ENCODE measurements around the gene CACNA1C. TPM values are rescaled to one million over a fixed set of nuclear protein-coding genes. Genes with fewer than 3 reads are reported as not detected.
A peak's percentile ranks its signal among the peaks of the same experiment; 100 is the strongest.

Gene CACNA1C
- total RNA-seq, 4 donors from 2014 or later = 0.38 to 2.4 (median 1.4) TPM

DNA sequence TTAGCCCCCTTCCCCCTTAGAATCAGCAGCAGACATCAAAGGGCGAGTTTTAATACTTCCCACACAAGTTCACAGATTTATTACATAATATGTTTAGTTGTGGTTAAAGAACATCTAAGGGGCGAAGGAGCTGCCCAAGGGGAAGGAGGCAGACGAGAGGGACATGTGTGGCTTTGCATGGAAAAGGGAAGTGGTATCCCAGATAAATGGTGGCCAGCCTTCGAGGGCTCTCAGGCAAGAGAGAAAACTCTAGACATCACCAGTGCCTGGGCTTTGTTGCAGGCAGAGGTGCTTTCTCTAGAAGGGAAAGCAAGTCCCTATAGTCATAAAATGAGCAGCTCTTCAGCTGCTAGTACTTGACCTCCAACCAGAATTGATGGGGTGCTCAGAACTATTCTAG lies 121.2 kb downstream of the CACNA1C start:
- WGBS, 2 donors = 64 to 65% methylated on average over 4 of the region's 4 CpGs
- TF ChIP-seq, protein P1, sequence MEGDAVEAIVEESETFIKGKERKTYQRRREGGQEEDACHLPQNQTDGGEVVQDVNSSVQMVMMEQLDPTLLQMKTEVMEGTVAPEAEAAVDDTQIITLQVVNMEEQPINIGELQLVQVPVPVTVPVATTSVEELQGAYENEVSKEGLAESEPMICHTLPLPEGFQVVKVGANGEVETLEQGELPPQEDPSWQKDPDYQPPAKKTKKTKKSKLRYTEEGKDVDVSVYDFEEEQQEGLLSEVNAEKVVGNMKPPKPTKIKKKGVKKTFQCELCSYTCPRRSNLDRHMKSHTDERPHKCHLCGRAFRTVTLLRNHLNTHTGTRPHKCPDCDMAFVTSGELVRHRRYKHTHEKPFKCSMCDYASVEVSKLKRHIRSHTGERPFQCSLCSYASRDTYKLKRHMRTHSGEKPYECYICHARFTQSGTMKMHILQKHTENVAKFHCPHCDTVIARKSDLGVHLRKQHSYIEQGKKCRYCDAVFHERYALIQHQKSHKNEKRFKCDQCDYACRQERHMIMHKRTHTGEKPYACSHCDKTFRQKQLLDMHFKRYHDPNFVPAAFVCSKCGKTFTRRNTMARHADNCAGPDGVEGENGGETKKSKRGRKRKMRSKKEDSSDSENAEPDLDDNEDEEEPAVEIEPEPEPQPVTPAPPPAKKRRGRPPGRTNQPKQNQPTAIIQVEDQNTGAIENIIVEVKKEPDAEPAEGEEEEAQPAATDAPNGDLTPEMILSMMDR (IDR thresholded peaks at IDR 0.05) = no peak
- TF ChIP-seq POLR2A (IDR thresholded peaks at IDR 0.05) = no peak
- DNase-seq (ENCODE audit: low spot score in 2 of 2) = no peak
- intact Hi-C loops (cut with DNase I; ENCODE audit: low total_unique reads) = no loop called here
- no peak overlapping the region for H3K4me3 ChIP-seq (ENCODE audit: low read depth, poor library complexity, severe bottlenecking)

DNA sequence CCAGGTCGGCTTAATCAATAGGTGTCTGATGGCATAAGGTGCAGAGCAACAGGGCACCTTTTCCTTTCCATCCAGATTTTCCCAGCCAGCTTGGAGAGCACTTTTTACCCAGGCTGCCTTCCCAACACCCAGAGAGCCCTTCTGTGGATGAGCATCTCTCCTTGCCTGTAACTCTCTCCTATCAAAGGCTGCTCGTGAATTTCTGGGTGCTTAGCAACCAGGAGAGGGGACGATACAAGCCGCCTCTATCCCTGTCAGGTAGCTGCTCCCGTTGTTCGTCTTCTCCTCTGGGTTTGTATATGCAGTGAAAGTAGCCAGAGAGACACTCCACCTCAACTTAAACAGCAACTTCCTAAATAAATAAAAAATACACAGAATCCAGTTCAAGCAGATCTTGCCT lies 124.2 kb downstream of the CACNA1C start:
- intact Hi-C loops (cut with DNase I; ENCODE audit: low total_unique reads) = no loop called here
- WGBS, 2 donors = 91 to 92% methylated on average over 6 of the region's 6 CpGs
- no peak for DNase-seq (ENCODE audit: low spot score in 2 of 2)
- TF ChIP-seq POLR2A (IDR thresholded peaks at IDR 0.05) = no peak
- TF ChIP-seq, protein P1 (IDR thresholded peaks at IDR 0.05) = no peak
- H3K4me3 ChIP-seq (ENCODE audit: low read depth, poor library complexity, severe bottlenecking) = no peak overlapping the region

DNA sequence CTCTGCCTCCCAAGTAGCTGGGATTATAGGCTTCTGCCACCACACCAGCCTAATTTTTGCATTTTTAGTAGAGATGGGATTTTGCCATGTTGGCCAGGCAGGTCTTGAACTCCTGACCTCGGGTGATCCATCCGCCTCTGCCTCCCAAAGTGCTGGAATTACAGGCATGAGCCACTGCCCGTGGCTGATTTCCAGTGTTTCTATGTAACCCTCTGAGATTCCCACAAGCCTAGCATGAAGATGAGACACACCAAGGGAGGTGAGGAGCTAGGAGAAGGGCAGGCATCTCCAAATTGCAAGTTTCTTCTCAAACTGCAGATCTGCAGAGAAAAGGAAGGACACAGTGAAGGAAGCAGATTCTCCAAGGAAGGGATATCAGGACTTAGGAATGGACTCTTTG lies 125.0 kb downstream of the CACNA1C start:
- no peak overlapping the region for H3K4me3 ChIP-seq (ENCODE audit: low read depth, poor library complexity, severe bottlenecking)
- intact Hi-C loops (cut with DNase I; ENCODE audit: low total_unique reads) = no loop called here
- 73 to 77% methylated on average over 3 of the region's 3 CpGs for WGBS, 2 donors
- TF ChIP-seq, protein P1 (IDR thresholded peaks at IDR 0.05) = no peak
- no peak for TF ChIP-seq POLR2A (IDR thresholded peaks at IDR 0.05)
- DNase-seq (ENCODE audit: low spot score in 2 of 2) = no peak

DNA sequence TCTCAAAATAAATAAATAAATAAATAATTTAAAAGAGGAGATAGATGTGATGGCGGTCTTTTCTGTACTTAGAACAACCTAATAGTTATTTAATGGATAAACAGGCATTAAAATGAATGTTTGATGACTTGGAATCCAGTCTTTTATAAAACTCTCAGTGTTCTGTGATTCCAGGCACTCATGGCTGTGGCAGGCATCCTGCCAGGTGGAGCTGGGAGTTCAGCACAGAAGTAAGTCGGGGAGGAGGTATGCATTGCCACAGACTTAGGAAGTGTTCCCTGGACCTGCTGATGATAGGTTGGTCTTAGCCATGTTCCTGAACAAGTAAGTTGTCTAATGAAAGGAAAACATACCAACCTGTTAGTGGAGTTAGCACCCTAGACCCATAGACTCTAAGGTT lies 126.3 kb downstream of the CACNA1C start:
- no peak for DNase-seq (ENCODE audit: low spot score in 2 of 2)
- H3K4me3 ChIP-seq (ENCODE audit: low read depth, poor library complexity, severe bottlenecking) = no peak overlapping the region
- 87 to 90% methylated on average over 2 of the region's 2 CpGs for WGBS, 2 donors
- TF ChIP-seq, protein P1 (IDR thresholded peaks at IDR 0.05) = no peak
- no peak for TF ChIP-seq POLR2A (IDR thresholded peaks at IDR 0.05)
- intact Hi-C loops (cut with DNase I; ENCODE audit: low total_unique reads) = no loop called here

DNA sequence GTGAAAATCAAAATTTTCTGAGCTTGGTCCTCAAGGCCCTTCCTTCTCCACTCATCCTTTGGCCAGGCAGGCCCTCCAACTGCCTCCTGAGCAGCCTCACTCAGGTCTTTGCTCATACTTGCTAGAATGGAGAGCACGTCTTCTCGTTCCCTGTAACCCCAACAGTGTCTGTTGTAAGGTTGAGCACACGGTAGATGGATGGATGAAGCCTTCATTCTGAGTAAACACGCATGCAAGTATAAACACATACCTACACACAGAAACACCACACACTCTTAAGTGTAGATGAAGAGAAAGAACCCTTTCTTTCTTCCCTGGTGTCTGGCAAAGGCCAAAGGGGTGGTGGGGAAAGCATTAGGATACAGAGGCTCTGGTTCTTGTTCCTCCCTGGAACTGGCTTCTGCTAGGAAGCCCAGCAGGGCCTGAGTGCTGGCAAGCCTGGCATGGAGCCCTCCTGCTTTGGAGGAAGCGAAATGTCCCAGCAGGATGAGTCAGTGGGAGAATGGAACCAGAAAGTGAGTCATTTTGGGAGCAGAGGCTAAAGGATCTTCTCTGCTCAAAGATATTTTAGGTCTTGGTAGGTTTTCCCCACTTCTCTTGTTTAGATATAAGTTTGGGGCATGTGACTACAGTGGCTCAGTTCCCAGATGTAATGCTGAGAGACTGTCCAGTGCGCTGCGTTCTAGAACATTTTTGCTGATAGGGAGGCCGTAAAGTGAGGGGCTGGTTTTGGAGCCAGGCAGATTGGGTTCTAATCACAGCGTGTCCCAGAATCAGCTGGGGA lies 127.4 kb downstream of the CACNA1C start:
- DNase-seq (ENCODE audit: low spot score in 2 of 2) = peak; percentile 45 to 90
- TF ChIP-seq, protein P1 (IDR thresholded peaks at IDR 0.05) = no peak
- no peak for TF ChIP-seq POLR2A (IDR thresholded peaks at IDR 0.05)
- intact Hi-C loops (cut with DNase I; ENCODE audit: low total_unique reads) = no loop called here
- H3K4me3 ChIP-seq (ENCODE audit: low read depth, poor library complexity, severe bottlenecking) = no peak overlapping the region
- 61 to 67% methylated on average over 9 of the region's 9 CpGs for WGBS, 2 donors

DNA sequence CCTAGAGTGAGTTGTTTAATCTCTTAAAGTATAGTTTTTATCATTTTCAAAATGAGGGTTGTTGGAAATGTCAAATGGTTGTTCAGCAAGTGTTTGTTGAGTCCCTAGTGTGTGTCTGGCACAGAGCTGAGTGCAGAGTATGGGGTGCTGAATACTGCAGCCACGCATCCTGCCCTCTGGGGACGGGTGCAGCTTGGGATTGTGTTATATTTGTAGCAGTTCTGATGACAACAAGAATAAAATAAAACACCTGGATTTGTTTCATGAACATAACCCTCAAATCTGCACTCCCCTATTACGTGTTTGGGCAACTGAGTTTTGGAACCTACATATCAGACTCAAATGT lies 127.9 kb downstream of the CACNA1C start:
- no peak overlapping the region for H3K4me3 ChIP-seq (ENCODE audit: low read depth, poor library complexity, severe bottlenecking)
- intact Hi-C loops (cut with DNase I; ENCODE audit: low total_unique reads) = no loop called here
- peak in 1 of 2 donors; percentile 43 for DNase-seq (ENCODE audit: low spot score in 2 of 2)
- TF ChIP-seq, protein P1 (IDR thresholded peaks at IDR 0.05) = no peak
- no peak for TF ChIP-seq POLR2A (IDR thresholded peaks at IDR 0.05)
- 71 to 79% methylated on average over 3 of the region's 3 CpGs for WGBS, 2 donors
